Endothelial cell of umbilical vein (primary cell): ENCODE results near the gene VSIG10L.

ENCODE experiments used
- CTCF ChIP-seq, 2 donors: IDR thresholded peaks; 1 replicate in 1 of 2; 2 replicates in 1 of 2; pipeline ENCODE4 v1.5.1; 2011; ENCODE audit warnings: low read length in 2 of 2, mild to moderate bottlenecking in 2 of 2, moderate library complexity in 2 of 2, control low read depth in 1 of 2, inconsistent platforms in 1 of 2, low read depth in 1 of 2; ENCODE audit not compliant: insufficient read depth in 1 of 2; ENCODE audit errors: extremely low read depth in 1 of 2
- EZH2 ChIP-seq: IDR thresholded peaks from 2 replicates; pipeline ENCODE4 v1.6.1; 2012; ENCODE audit warnings: borderline replicate concordance, low read depth, mild to moderate bottlenecking, moderate library complexity, low read length, inconsistent platforms; ENCODE audit not compliant: severe bottlenecking
- JUN ChIP-seq: IDR thresholded peaks from 2 replicates; pipeline ENCODE4 v1.6.1; 2011; ENCODE audit warnings: borderline replicate concordance, low read depth; ENCODE audit not compliant: insufficient read length, insufficient read depth
- MAX ChIP-seq: IDR thresholded peaks from 2 replicates; pipeline ENCODE4 v1.6.1; 2011; ENCODE audit not compliant: insufficient read depth, insufficient read length
- POLR2A ChIP-seq: IDR thresholded peaks from 2 replicates; pipeline ENCODE4 v1.6.1; 2012; ENCODE audit warnings: low read depth, mild to moderate bottlenecking, control low read depth, low read length
- POLR2AphosphoS5 ChIP-seq: IDR thresholded peaks from 2 replicates; pipeline ENCODE4 v1.6.1; 2012; ENCODE audit warnings: low read depth, mild to moderate bottlenecking, control low read depth, low read length, moderate library complexity; ENCODE audit not compliant: insufficient read depth

DNA sequence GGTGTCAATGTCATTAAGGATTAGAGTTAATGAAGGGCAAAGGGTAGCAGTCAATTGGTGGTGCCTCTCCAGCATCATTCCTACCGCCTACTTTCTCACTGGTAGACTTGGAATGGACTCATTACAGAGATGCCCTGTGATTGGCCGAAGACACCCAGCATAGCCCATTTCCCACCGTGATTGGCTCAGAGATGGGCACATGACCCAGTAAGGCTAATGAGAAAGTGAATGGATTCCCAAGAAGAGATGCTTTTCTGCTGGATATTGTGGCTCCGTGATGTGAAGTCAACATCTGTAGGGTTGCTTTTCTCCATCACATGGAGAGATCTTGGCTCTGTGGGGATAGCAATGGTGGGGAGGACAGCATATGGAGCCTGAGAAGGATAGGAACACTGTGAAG, 11.6 kb downstream of the VSIG10L start:
- TF ChIP-seq POLR2AphosphoS5 (no peak), CTCF (IDR thresholded peaks at IDR 0.05; ENCODE audit: extremely low read depth in 1 of 2, insufficient read depth in 1 of 2, low read depth in 1 of 2, low read length in 2 of 2) (no peak), POLR2A (no peak), EZH2 (no peak), JUN (no peak), MAX (no peak)
